HG03520 (cell line): ENCODE results near the gene CFAP299.
"Not testable (repeated sequence)": the region's sequence is repeated elsewhere in the genome, so short reads cannot be mapped to it uniquely, and the experiment has no call there.

Source experiments
- ATAC-seq: cut with Tn5 transposase; IDR thresholded peaks from one replicate; pipeline ENCODE4 v1.9.1; 2021; ENCODE audit warnings: mild to moderate bottlenecking, moderate library complexity; ENCODE audit not compliant: unreplicated experiment

The CFAP299 gene

GRCh38 chr4:80705311-80705710 lies 369.8 kb downstream of the CFAP299 start:
- ATAC-seq: no peak

GRCh38 chr4:80709082-80709869 lies 373.7 kb downstream of the CFAP299 start:
- no peak for ATAC-seq

- ATAC-seq: no peak
These were observed 375.4 kb downstream of the CFAP299 start for GRCh38 chr4:80710748-80711451.

- ATAC-seq: no peak
These were observed 376.4 kb downstream of the CFAP299 start for GRCh38 chr4:80711956-80712355.

- ATAC-seq: no peak
These were observed 377.9 kb downstream of the CFAP299 start for GRCh38 chr4:80713409-80713808.

- ATAC-seq: no peak
These were observed 381.7 kb downstream of the CFAP299 start for GRCh38 chr4:80717204-80717603.

GRCh38 chr4:80726471-80726870 lies 390.9 kb downstream of the CFAP299 start:
- ATAC-seq: no peak

- ATAC-seq: no peak
These were observed 394.6 kb downstream of the CFAP299 start for GRCh38 chr4:80730158-80730557.

GRCh38 chr4:80731436-80731835 lies 395.9 kb downstream of the CFAP299 start:
- no peak for ATAC-seq

GRCh38 chr4:80732010-80732409 lies 396.5 kb downstream of the CFAP299 start:
- ATAC-seq: no peak

GRCh38 chr4:80740375-80740774 lies 404.8 kb downstream of the CFAP299 start:
- ATAC-seq: no peak

- not testable (repeated sequence) for ATAC-seq
These were observed 414.0 kb downstream of the CFAP299 start for GRCh38 chr4:80749558-80749957.

GRCh38 chr4:80751200-80751599 lies 415.7 kb downstream of the CFAP299 start:
- ATAC-seq: no peak

- no peak for ATAC-seq
These were observed 432.4 kb downstream of the CFAP299 start for GRCh38 chr4:80767944-80768343.

- ATAC-seq: no peak
These were observed 440.6 kb downstream of the CFAP299 start for GRCh38 chr4:80776168-80776567.

- no peak for ATAC-seq
These were observed 445.9 kb downstream of the CFAP299 start for GRCh38 chr4:80781431-80781830.

- ATAC-seq: no peak
These were observed 451.8 kb downstream of the CFAP299 start for GRCh38 chr4:80787306-80787705.

- no peak for ATAC-seq
These were observed 453.3 kb downstream of the CFAP299 start for GRCh38 chr4:80788798-80789197.

- ATAC-seq: no peak
These were observed 454.6 kb downstream of the CFAP299 start for GRCh38 chr4:80790152-80790551.

GRCh38 chr4:80793660-80794059 lies 458.1 kb downstream of the CFAP299 start:
- not testable (repeated sequence) for ATAC-seq

GRCh38 chr4:80798082-80798481 lies 462.6 kb downstream of the CFAP299 start:
- ATAC-seq: no peak

- ATAC-seq: not testable (repeated sequence)
These were observed 465.2 kb downstream of the CFAP299 start for GRCh38 chr4:80800719-80801118.
